GM12873 (cell line): ENCODE results near the gene ACY1.

Source experiments
- CTCF ChIP-seq: IDR thresholded peaks from 2 replicates; pipeline ENCODE4 v1.5.1; 2012; ENCODE audit warnings: low read depth, mild to moderate bottlenecking, moderate library complexity, low read length, control low read depth; ENCODE audit not compliant: insufficient read depth; ENCODE audit errors: missing control alignments

The ACY1 gene

GRCh38 chr3:52037291-52037690 lies 54.0 kb downstream of the ACY1 start:
- TF ChIP-seq CTCF, result no peak

GRCh38 chr3:52038227-52038626 lies 54.9 kb downstream of the ACY1 start:
- TF ChIP-seq CTCF, result no peak
